Right ventricle myocardium superior (tissue), 1 donor: ENCODE data around the gene PTEN. TPM values are rescaled to one million over a fixed set of nuclear protein-coding genes. Genes with fewer than 3 reads are reported as not detected.
A peak's percentile ranks its signal among the peaks of the same experiment; 100 is the strongest.
"Not testable (repeated sequence)": the region's sequence is repeated elsewhere in the genome, so short reads cannot be mapped to it uniquely, and the experiment has no call there.

ENCODE experiments used
- ATAC-seq: fragments of 200-7000 bp; cut with Tn5 transposase; one replicate; pipeline ENCODE4 v1.9.1; 2020; ENCODE audit warnings: mild to moderate bottlenecking; ENCODE audit not compliant: poor library complexity
- DNase-seq: peaks from one replicate; pipeline ENCODE4 v3.0.0-alpha.2; 2020
- intact Hi-C: fragments of 100-400 bp; cut with DNase I; formaldehyde crosslinking; loops from one replicate; pipeline ENCODE4 v1.11.2; 2022
- long read RNA-seq: library from polyadenylated mRNA; unstranded; transcript quantifications from one replicate; pipeline ENCODE4 v2.0.0, GENCODE V29; 2021
- total RNA-seq: library from RNA; stranded (reverse); fragmentation: NEBNext Ultra II Directional; extraction: Animal tissue kit (Norgen Biotek cat#: 25700); gene quantifications from one replicate; pipeline ENCODE4 v1.2.1, GENCODE V29; 2021
- donor health status: DM: no; HTN: yes; CAD: no; lungs with severe emphysema.

PTEN gene
- 54.3 TPM for total RNA-seq
- long read RNA-seq, full-length matches to known transcripts = 112 of 127 reads
- long read RNA-seq, partial matches to known transcripts = 6 of 127 reads
- long read RNA-seq, other reads (novel, unspliced or antisense) = 9 of 127 reads

- DNase-seq (peak; percentile 95), ATAC-seq (peak; percentile 73)
- intact Hi-C loops = loop anchor here (5.0 to 10.0 kb wide), 5 partner anchors 52 to 689 kb away; no protein-coding TSS in a partner anchor
These were observed at the start of gene PTEN, which contains the start of gene KLLN for GRCh38 chr10:87863053-87863943. Gene PTEN (plus strand): TSS chr10:87863625. CDS start chr10:87864470, 845 bp downstream. Gene KLLN (minus strand): TSS chr10:87863533. CDS start chr10:87862487, 1,046 bp downstream.

- intact Hi-C loops = no loop called here
- DNase-seq (no peak), ATAC-seq (no peak)
These were observed 47.1 kb upstream of the PTEN start for GRCh38 chr10:87816163-87816897.

- ATAC-seq = no peak
- no peak for DNase-seq
- intact Hi-C loops = no loop called here
These were observed 46.4 kb upstream of the PTEN start for GRCh38 chr10:87816898-87817608.

- peak; percentile 90 for DNase-seq
- peak; percentile 99 for ATAC-seq
- intact Hi-C loops = no loop called here
These were observed 45.6 kb upstream of the PTEN start, which contains the start of gene ATAD1 for GRCh38 chr10:87817609-87818504. Gene ATAD1 (minus strand): TSS chr10:87818226. CDS start chr10:87814599, 3,627 bp downstream.

- ATAC-seq (peak; percentile 48), DNase-seq (no peak)
- intact Hi-C loops = no loop called here
These were observed 44.7 kb upstream of the PTEN start for GRCh38 chr10:87818505-87819288.

GRCh38 chr10:87819289-87819585 is 44.2 kb upstream of the PTEN start:
- ATAC-seq (no peak), DNase-seq (no peak)
- intact Hi-C loops = no loop called here

GRCh38 chr10:87826653-87827052 is 36.8 kb upstream of the PTEN start:
- intact Hi-C loops = no loop called here
- ATAC-seq = no peak
- no peak for DNase-seq

- intact Hi-C loops = no loop called here
- ATAC-seq (no peak), DNase-seq (no peak)
These were observed 35.7 kb upstream of the PTEN start for GRCh38 chr10:87827681-87828080.

- DNase-seq, ATAC-seq, intact Hi-C loops: not testable (repeated sequence)
These were observed 34.4 kb upstream of the PTEN start for GRCh38 chr10:87829051-87829450.

GRCh38 chr10:87829986-87830729 is 33.3 kb upstream of the PTEN start:
- ATAC-seq (no peak), DNase-seq (no peak)
- intact Hi-C loops = no loop called here

- no peak for DNase-seq
- intact Hi-C loops = no loop called here
- no peak for ATAC-seq
These were observed 27.3 kb upstream of the PTEN start for GRCh38 chr10:87836098-87836497.

- DNase-seq = no peak
- intact Hi-C loops = no loop called here
- ATAC-seq = no peak
These were observed 26.0 kb upstream of the PTEN start for GRCh38 chr10:87837445-87837844.

- no peak for ATAC-seq
- DNase-seq = no peak
- intact Hi-C loops = no loop called here
These were observed 24.8 kb upstream of the PTEN start for GRCh38 chr10:87838650-87839049.

GRCh38 chr10:87841186-87841585 is 22.2 kb upstream of the PTEN start:
- intact Hi-C loops = no loop called here
- ATAC-seq = no peak
- no peak for DNase-seq

- intact Hi-C loops = no loop called here
- no peak for DNase-seq
- peak; percentile 56 for ATAC-seq
These were observed 21.2 kb upstream of the PTEN start for GRCh38 chr10:87842220-87842641.

- ATAC-seq (no peak), DNase-seq (no peak)
- intact Hi-C loops = no loop called here
These were observed 20.5 kb upstream of the PTEN start for GRCh38 chr10:87842776-87843497.
